Umbilical cord (tissue), 2 donors: ENCODE measurements around the gene SNRPD3. TPM values are rescaled to one million over a fixed set of nuclear protein-coding genes. Genes with fewer than 3 reads are reported as not detected.
"Not testable (repeated sequence)": the region's sequence is repeated elsewhere in the genome, so short reads cannot be mapped to it uniquely, and the experiment has no call there.

Experiments
- DNase-seq: peaks from one replicate; pipeline ENCODE4 v3.0.0-alpha.2; 2015; ENCODE audit warnings: low spot score
- total RNA-seq: library from RNA; depleted of rRNA; stranded (reverse); fragments of >200 nt; gene quantifications from one replicate; pipeline ENCODE4 v1.2.3, GENCODE V29; 2014; ENCODE audit warnings: low replicate concordance; ENCODE audit not compliant: insufficient read depth

Gene SNRPD3
- total RNA-seq, 1 donor from 2014 or later: 101 TPM

GRCh38 chr22:24532075-24532474 is 23.7 kb upstream of the SNRPD3 start:
- DNase-seq: no peak

GRCh38 chr22:24535348-24535747 is 20.5 kb upstream of the SNRPD3 start:
- DNase-seq: no peak

- no peak for DNase-seq
These were observed 19.7 kb upstream of the SNRPD3 start for GRCh38 chr22:24536089-24536488.

GRCh38 chr22:24540470-24540869 is 15.3 kb upstream of the SNRPD3 start:
- DNase-seq: no peak

GRCh38 chr22:24541681-24542515 is 13.9 kb upstream of the SNRPD3 start:
- DNase-seq: no peak

- DNase-seq: no peak
These were observed 13.2 kb upstream of the SNRPD3 start for GRCh38 chr22:24542641-24543040.

GRCh38 chr22:24543185-24543601 is 12.6 kb upstream of the SNRPD3 start:
- no peak for DNase-seq

GRCh38 chr22:24543679-24544243 is 12.0 kb upstream of the SNRPD3 start:
- no peak for DNase-seq

- DNase-seq: no peak
These were observed 7.0 kb upstream of the SNRPD3 start for GRCh38 chr22:24548812-24549211.

- no peak for DNase-seq
These were observed 5.5 kb upstream of the SNRPD3 start for GRCh38 chr22:24550028-24550901.

- no peak for DNase-seq
These were observed 4.8 kb upstream of the SNRPD3 start for GRCh38 chr22:24550902-24551435.

- DNase-seq: not testable (repeated sequence)
These were observed 3.1 kb upstream of the SNRPD3 start for GRCh38 chr22:24552503-24553286.

- DNase-seq: no peak
These were observed 2.0 kb upstream of the SNRPD3 start for GRCh38 chr22:24553597-24554312.

GRCh38 chr22:24554313-24555164 is 1.3 kb upstream of the SNRPD3 start, which contains the start of gene GUCD1:
Gene GUCD1, minus strand, starts transcription at chr22:24555138. Its CDS starts 147 bp downstream, at chr22:24554991.
- DNase-seq: peak; percentile 48

- no peak for DNase-seq
These were observed 3.7 kb downstream of the SNRPD3 start for GRCh38 chr22:24559471-24559870.

GRCh38 chr22:24563246-24563645 is 7.4 kb downstream of the SNRPD3 start:
- DNase-seq: no peak

GRCh38 chr22:24564376-24565058 is 8.7 kb downstream of the SNRPD3 start:
- no peak for DNase-seq

- no peak for DNase-seq
These were observed 9.3 kb downstream of the SNRPD3 start for GRCh38 chr22:24565077-24565476.
